Upper lobe of left lung (tissue), 6 donors: ENCODE results near the gene STIM2. TPM values are rescaled to one million over a fixed set of nuclear protein-coding genes. Genes with fewer than 3 reads are reported as not detected.

ENCODE experiments used
- ATAC-seq, 2 donors: fragments of 200-7000 bp; cut with Tn5 transposase; one replicate each; pipeline ENCODE4 v1.9.1; 2022; ENCODE audit warnings: mild to moderate bottlenecking in 2 of 2, moderate library complexity in 2 of 2; ENCODE audit not compliant: low FRiP score in 2 of 2
- DNase-seq, 2 donors: peaks; one replicate each; pipeline ENCODE4 v3.0.0-alpha.2; 2019 to 2020
- H3K27ac ChIP-seq, 4 donors: fragments of 200-600 bp; sonication (generic); one replicate each; pipeline ENCODE4 v1.5.1; 2016 to 2019
- H3K27me3 ChIP-seq, 4 donors: fragments of 200-600 bp; sonication (generic); one replicate each; pipeline ENCODE4 v1.5.1; 2017 to 2019
- H3K36me3 ChIP-seq, 4 donors: fragments of 200-600 bp; sonication (generic); one replicate each; pipeline ENCODE4 v1.5.1; 2016 to 2019
- H3K4me1 ChIP-seq, 4 donors: fragments of 200-600 bp; sonication (generic); one replicate each; pipeline ENCODE4 v1.5.1; 2018 to 2019
- H3K4me3 ChIP-seq, 4 donors: fragments of 200-600 bp; sonication (generic); one replicate each; pipeline ENCODE4 v1.5.1; 2017 to 2019; ENCODE audit warnings: mild to moderate bottlenecking in 2 of 4, moderate library complexity in 1 of 4
- H3K9me3 ChIP-seq, 4 donors: fragments of 200-600 bp; sonication (generic); one replicate each; pipeline ENCODE4 v1.5.1; 2018 to 2019
- CTCF ChIP-seq, 6 experiments: fragments of 450-650 bp in 4 of 6; fragments of 200-600 bp in 2 of 6; sonication (generic) in 2 of 6; IDR thresholded peaks; one replicate each; pipeline ENCODE4 v1.5.1; 2016 to 2019; ENCODE audit warnings: antibody characterized with exemption in 6 of 6
- EP300 ChIP-seq, 4 donors: sonication (generic); formaldehyde crosslinking; IDR thresholded peaks; one replicate each; pipeline ENCODE4 v1.5.1; 2017; ENCODE audit warnings: antibody characterized with exemption in 4 of 4, control low read depth in 2 of 4
- POLR2A ChIP-seq, 4 donors: fragments of 450-650 bp; IDR thresholded peaks; one replicate each; pipeline ENCODE4 v1.5.1; 2016 to 2017; ENCODE audit warnings: antibody characterized with exemption in 4 of 4, mild to moderate bottlenecking in 2 of 4
- POLR2AphosphoS5 ChIP-seq, 2 donors: sonication (generic); formaldehyde crosslinking; IDR thresholded peaks; one replicate each; pipeline ENCODE4 v1.5.1; 2017; ENCODE audit warnings: antibody characterized with exemption in 2 of 2
- WGBS, 2 donors: methylation state at CpG; one replicate each; pipeline ENCODE4 v1.1.5; 2017 to 2018; 5-methylcytosine and 5-hydroxymethylcytosine counted together
- total RNA-seq, 6 donors: library from RNA; depleted of rRNA in 4 of 6; stranded (reverse); fragments of >200 nt in 4 of 6; gene quantifications; one replicate each; pipeline versions ENCODE4 v1.1.0 to v1.2.1, GENCODE V29; 2016 to 2021
- donor health status: DM: no; HTN: no; CAD: no; lungs with moderate emphysema.
- donor health status: DM: no; HTN: yes; CAD: no; lungs with severe emphysema.

STIM2 gene
- total RNA-seq, 6 donors from 2014 or later = 21.6 to 54.3 (median 37.8) TPM

- H3K36me3 ChIP-seq = no peaks in the 10 kb centered on the region
- WGBS, 2 donors = 59 to 66% methylated on average over 3 of the region's 3 CpGs
- H3K27ac ChIP-seq = peak overlapping the region in 2 of 4 donors; percentile 36 to 40
- no peak for TF ChIP-seq CTCF (IDR thresholded peaks at IDR 0.05)
- no peak for TF ChIP-seq POLR2A (IDR thresholded peaks at IDR 0.05)
- no peak for TF ChIP-seq POLR2AphosphoS5 (IDR thresholded peaks at IDR 0.05)
- TF ChIP-seq EP300 (IDR thresholded peaks at IDR 0.05) = no peak
- no peaks in the 10 kb centered on the region for H3K27me3 ChIP-seq
- H3K4me3 ChIP-seq = no peak overlapping the region
- H3K4me1 ChIP-seq = peaks cover 14 to 44% (median 33%) of the 10 kb centered on the region in 4 donors
- no peaks in the 10 kb centered on the region for H3K9me3 ChIP-seq
- ATAC-seq (peak in 1 of 2 donors; percentile 23), DNase-seq (no peak)
Measured at GRCh38 chr4:26867914-26868684, 7.5 kb downstream of the STIM2 start.

- Histone ChIP-seq H3K27me3 (no peaks in the 10 kb centered on the region), H3K4me1 (peaks cover 10 to 32% (median 19%) of the 10 kb centered on the region in 4 donors), H3K4me3 (no peak overlapping the region), H3K9me3 (no peaks in the 10 kb centered on the region), H3K36me3 (no peaks in the 10 kb centered on the region), H3K27ac (no peak overlapping the region)
- TF ChIP-seq POLR2A (IDR thresholded peaks at IDR 0.05) (no peak), EP300 (IDR thresholded peaks at IDR 0.05) (no peak), POLR2AphosphoS5 (IDR thresholded peaks at IDR 0.05) (no peak), CTCF (IDR thresholded peaks at IDR 0.05) (no peak)
- no peak for ATAC-seq
- DNase-seq = no peak
- WGBS, 2 donors = 88 to 93% methylated on average over 2 of the region's 2 CpGs
Measured at GRCh38 chr4:26870576-26871262, 10.1 kb downstream of the STIM2 start.

- Histone ChIP-seq H3K4me1 (peaks cover 6 to 26% (median 17%) of the 10 kb centered on the region in 4 donors), H3K36me3 (no peaks in the 10 kb centered on the region), H3K4me3 (no peak overlapping the region), H3K27ac (no peak overlapping the region), H3K9me3 (no peaks in the 10 kb centered on the region), H3K27me3 (no peaks in the 10 kb centered on the region)
- ATAC-seq = no peak
- DNase-seq = no peak
- no peak for TF ChIP-seq EP300 (IDR thresholded peaks at IDR 0.05)
- no peak for TF ChIP-seq POLR2AphosphoS5 (IDR thresholded peaks at IDR 0.05)
- no peak for TF ChIP-seq POLR2A (IDR thresholded peaks at IDR 0.05)
- TF ChIP-seq CTCF (IDR thresholded peaks at IDR 0.05) = no peak
- WGBS, 2 donors = 42 to 61% methylated on average over 3 of the region's 3 CpGs
Measured at GRCh38 chr4:26871611-26872010, 11.0 kb downstream of the STIM2 start.

DNA sequence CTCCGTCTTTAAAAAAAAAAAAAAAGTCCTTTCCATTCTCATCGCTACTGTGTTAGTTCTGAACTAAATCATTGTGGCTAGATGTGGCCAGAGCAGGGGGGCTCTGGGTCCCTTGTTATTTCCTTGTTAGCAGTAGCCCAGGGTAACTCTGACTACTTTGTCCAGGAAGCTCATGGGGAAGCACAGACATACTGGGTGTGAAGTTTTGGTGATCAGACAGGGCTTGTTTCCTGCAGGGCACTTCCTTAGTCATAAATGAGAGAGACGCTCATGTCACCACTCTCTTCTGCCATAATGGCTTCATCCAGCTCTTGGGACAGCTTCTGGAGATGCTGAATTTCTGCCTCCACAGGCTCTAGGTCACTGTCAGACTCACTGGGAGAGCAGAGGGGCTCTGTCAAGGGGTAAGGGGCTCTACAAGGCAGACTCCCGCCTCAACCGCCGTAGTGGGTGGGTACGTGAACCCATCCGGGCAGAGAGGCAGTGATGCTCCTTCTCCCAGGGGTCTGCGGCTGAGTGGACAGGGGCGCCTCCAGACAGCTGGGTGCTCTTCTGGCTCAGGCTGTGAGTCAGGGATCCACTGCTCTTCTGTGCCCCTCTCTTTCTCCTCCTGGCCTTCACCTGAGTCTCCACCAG lies 12.9 kb downstream of the STIM2 start:
- Histone ChIP-seq H3K4me3 (no peak overlapping the region), H3K4me1 (peaks cover 3 to 18% (median 6%) of the 10 kb centered on the region in 4 donors), H3K36me3 (no peaks in the 10 kb centered on the region), H3K27ac (peak overlapping the region in 1 of 4 donors; percentile 17), H3K27me3 (no peaks in the 10 kb centered on the region), H3K9me3 (no peaks in the 10 kb centered on the region)
- TF ChIP-seq POLR2A (IDR thresholded peaks at IDR 0.05) = no peak
- no peak for TF ChIP-seq EP300 (IDR thresholded peaks at IDR 0.05)
- TF ChIP-seq POLR2AphosphoS5 (IDR thresholded peaks at IDR 0.05) = no peak
- no peak for TF ChIP-seq CTCF (IDR thresholded peaks at IDR 0.05)
- peak in 1 of 2 donors; percentile 41 for DNase-seq
- peak; percentile 63 to 65 for ATAC-seq
- 75 to 80% methylated on average over 7 to 10 of the region's 10 CpGs for WGBS, 2 donors
